Osteocyte (in vitro differentiated cells): ENCODE measurements around the gene BABAM2. TPM values are rescaled to one million over a fixed set of nuclear protein-coding genes. Genes with fewer than 3 reads are reported as not detected.

Source experiments
- DNase-seq: peaks from one replicate; pipeline ENCODE4 v3.0.0; 2021; ENCODE audit warnings: mixed read lengths; ENCODE audit not compliant: unreplicated experiment; ENCODE audit errors: extremely low spot score
- H3K27ac Mint-ChIP-seq: one replicate; pipeline ENCODE4 v1.8.0; 2021; ENCODE audit warnings: mild to moderate bottlenecking, mixed read lengths; ENCODE audit not compliant: unreplicated experiment
- H3K27me3 Mint-ChIP-seq: one replicate; pipeline ENCODE4 v1.8.0; 2021; ENCODE audit warnings: mixed read lengths; ENCODE audit not compliant: unreplicated experiment
- H3K36me3 Mint-ChIP-seq: one replicate; pipeline ENCODE4 v1.8.0; 2021; ENCODE audit warnings: mixed read lengths; ENCODE audit not compliant: unreplicated experiment
- H3K4me1 Mint-ChIP-seq: one replicate; pipeline ENCODE4 v1.8.0; 2021; ENCODE audit warnings: mixed read lengths; ENCODE audit not compliant: unreplicated experiment
- H3K4me3 Mint-ChIP-seq: one replicate; pipeline ENCODE4 v1.8.0; 2021; ENCODE audit warnings: mild to moderate bottlenecking, moderate library complexity, mixed read lengths; ENCODE audit not compliant: unreplicated experiment
- H3K9me3 Mint-ChIP-seq: one replicate; pipeline ENCODE4 v1.8.0; 2021; ENCODE audit warnings: mixed read lengths; ENCODE audit not compliant: unreplicated experiment
- total RNA-seq: library from RNA; stranded (reverse); gene quantifications from 2 replicates; pipeline ENCODE4 v1.2.1, GENCODE V29; 2021
- TF ChIP-seq, protein P1 (sequence below): fragments of 200-600 bp; sonication (generic); IDR thresholded peaks from 2 replicates; pipeline ENCODE4 v1.5.0; 2021; ENCODE audit warnings: antibody characterized with exemption, mild to moderate bottlenecking, moderate library complexity

BABAM2 gene
- total RNA-seq, 1 donor from 2014 or later, result 43.6 TPM

DNA sequence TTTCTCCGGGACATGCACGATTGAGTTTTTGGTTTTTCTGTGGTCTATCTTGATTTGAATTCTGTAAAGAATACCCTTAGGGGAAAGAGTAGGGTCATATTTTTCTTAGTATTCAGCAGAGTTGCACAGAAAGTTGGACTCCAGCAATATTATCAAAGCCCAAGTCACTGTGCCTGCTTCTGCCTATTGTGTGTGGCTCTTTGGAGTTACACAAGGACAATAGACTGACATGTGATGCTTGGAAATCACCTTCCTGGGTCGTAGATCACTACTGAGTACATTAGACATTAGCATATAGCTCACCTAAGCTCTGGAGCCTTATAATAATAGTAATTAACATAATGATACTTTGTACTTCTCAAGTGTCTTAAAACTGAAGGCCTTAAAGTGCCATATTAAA is 263.3 kb downstream of the BABAM2 start:
- Mint-ChIP-seq H3K27ac (no peak overlapping the region), H3K4me3 (no peak overlapping the region), H3K9me3 (peaks cover 12% of the 10 kb centered on the region), H3K27me3 (no peaks in the 10 kb centered on the region), H3K4me1 (peaks cover 21% of the 10 kb centered on the region), H3K36me3 (peaks cover 15% of the 10 kb centered on the region)
- TF ChIP-seq, protein P1, sequence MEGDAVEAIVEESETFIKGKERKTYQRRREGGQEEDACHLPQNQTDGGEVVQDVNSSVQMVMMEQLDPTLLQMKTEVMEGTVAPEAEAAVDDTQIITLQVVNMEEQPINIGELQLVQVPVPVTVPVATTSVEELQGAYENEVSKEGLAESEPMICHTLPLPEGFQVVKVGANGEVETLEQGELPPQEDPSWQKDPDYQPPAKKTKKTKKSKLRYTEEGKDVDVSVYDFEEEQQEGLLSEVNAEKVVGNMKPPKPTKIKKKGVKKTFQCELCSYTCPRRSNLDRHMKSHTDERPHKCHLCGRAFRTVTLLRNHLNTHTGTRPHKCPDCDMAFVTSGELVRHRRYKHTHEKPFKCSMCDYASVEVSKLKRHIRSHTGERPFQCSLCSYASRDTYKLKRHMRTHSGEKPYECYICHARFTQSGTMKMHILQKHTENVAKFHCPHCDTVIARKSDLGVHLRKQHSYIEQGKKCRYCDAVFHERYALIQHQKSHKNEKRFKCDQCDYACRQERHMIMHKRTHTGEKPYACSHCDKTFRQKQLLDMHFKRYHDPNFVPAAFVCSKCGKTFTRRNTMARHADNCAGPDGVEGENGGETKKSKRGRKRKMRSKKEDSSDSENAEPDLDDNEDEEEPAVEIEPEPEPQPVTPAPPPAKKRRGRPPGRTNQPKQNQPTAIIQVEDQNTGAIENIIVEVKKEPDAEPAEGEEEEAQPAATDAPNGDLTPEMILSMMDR, result no peak
- no peak for DNase-seq

DNA sequence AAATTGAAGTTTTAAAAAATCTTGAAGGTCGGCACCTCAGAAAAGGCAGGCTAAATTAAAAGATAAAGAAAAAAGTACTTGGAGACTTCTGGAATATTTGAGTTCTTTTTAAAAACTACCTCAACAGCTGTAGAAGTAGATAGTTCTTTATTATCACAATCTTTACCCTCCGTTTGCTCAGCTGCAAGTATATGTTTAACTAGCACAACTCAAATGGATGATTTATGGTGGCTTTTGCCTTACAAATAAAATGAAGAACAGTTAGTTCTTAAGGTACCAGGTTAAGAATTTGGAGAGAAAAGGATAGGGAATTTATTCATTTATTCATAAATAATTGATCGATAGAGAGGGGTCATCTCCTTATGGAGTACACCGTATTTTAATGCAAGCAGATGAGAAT is 264.6 kb downstream of the BABAM2 start:
- Mint-ChIP-seq H3K4me1 (peaks cover 23% of the 10 kb centered on the region), H3K9me3 (peaks cover 12% of the 10 kb centered on the region), H3K27me3 (no peaks in the 10 kb centered on the region), H3K27ac (no peak overlapping the region), H3K36me3 (peaks cover 15% of the 10 kb centered on the region), H3K4me3 (no peak overlapping the region)
- TF ChIP-seq, protein P1, result no peak
- DNase-seq, result no peak

DNA sequence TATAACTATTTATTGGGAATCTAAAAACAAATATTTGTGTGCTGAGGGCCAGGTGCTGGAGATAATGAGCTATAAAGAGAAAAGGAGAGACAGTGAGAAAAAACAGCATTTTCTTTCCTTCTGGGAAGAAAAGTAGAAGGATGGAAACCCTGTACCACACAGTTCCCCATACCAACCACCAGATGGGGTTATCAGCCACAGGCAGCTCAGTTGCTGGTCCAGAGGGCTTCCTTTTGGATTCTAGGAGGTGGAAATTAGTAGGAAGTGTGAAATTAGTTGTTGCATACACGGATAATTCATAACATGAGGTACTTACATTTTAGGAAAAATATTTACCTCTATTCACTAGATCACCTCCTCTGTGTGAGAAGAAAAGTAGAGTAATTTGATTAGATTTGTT is 265.1 kb downstream of the BABAM2 start:
- H3K27me3 Mint-ChIP-seq, result no peaks in the 10 kb centered on the region
- DNase-seq, result no peak
- TF ChIP-seq, protein P1, result peak; percentile 56
- H3K4me3 Mint-ChIP-seq, result no peak overlapping the region
- H3K36me3 Mint-ChIP-seq, result peaks cover 15% of the 10 kb centered on the region
- H3K4me1 Mint-ChIP-seq, result peaks cover 24% of the 10 kb centered on the region
- H3K9me3 Mint-ChIP-seq, result peaks cover 12% of the 10 kb centered on the region
- no peak overlapping the region for H3K27ac Mint-ChIP-seq

DNA sequence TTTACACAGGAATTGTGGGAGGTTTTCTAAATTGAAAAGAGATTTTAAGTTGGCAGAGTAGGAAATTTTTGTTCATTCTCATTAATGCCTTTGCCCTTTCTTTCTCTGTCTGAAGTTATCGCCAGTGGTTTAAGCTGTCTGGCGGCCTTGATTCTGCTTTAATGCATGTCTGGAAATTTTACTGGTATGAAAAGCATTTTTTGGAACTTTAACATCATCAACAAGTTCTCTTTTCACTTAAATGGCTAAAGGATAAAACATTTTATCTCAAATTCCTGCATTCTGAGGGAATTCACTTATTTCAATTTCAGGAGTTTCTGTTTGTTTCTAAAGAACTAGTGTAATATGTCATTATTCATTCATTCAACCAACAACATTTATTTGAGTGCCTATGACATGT is 268.3 kb downstream of the BABAM2 start:
- TF ChIP-seq, protein P1, result no peak
- DNase-seq, result no peak
- Mint-ChIP-seq H3K4me1 (peaks cover 36% of the 10 kb centered on the region), H3K36me3 (peaks cover 10% of the 10 kb centered on the region), H3K27me3 (no peaks in the 10 kb centered on the region), H3K4me3 (no peak overlapping the region), H3K27ac (no peak overlapping the region), H3K9me3 (peaks cover 12% of the 10 kb centered on the region)

DNA sequence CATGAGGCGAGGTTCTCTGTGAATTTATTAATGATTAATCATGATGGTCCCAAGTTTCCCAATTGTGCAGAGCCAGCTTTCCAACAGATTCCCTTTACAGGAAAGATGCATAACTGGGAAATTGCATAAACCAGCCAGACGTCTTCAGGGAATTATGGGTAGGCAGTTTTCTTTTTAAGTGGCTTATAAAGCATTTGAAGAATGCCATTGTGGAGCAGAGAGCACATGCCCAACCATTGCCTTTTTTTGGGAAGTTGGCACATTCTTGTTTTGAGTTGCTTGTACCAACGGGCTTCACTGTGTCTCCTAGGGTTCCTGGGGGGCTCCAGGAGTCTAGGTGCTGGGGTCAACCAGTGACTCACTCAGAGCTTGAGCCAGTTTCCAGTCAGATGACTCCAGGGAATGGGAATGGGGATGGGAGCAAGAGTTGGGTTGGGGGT is 270.5 kb downstream of the BABAM2 start:
- peak overlapping the region; percentile 85 for H3K27ac Mint-ChIP-seq

More for the DNA sequence above, 270.5 kb downstream of the BABAM2 start:
- H3K36me3 Mint-ChIP-seq, result peaks cover 2% of the 10 kb centered on the region
- TF ChIP-seq, protein P1, result no peak
- H3K4me3 Mint-ChIP-seq, result peak overlapping the region; percentile 14
- no peak for DNase-seq
- H3K4me1 Mint-ChIP-seq, result peaks cover 46% of the 10 kb centered on the region
- H3K9me3 Mint-ChIP-seq, result peaks cover 2% of the 10 kb centered on the region
- H3K27me3 Mint-ChIP-seq, result no peaks in the 10 kb centered on the region
